OCI-LY1 (cell line): ENCODE results near the gene SLC30A4.

Experiments
- EZH2 ChIP-seq: fragments of 200-600 bp; sonication (generic), shearing (Covaris generic); IDR thresholded peaks from 2 replicates; pipeline ENCODE4 v1.8.0; 2017; ENCODE audit warnings: borderline replicate concordance, mixed run types, mild to moderate bottlenecking, antibody characterized with exemption, low read length, moderate library complexity, mixed read lengths
- TF ChIP-seq, protein P1 (sequence below): fragments of 200-600 bp; sonication (generic), shearing (Covaris generic); IDR thresholded peaks from 2 replicates; pipeline ENCODE4 v1.5.1; 2017; ENCODE audit warnings: mild to moderate bottlenecking, antibody characterized with exemption, low read length, moderate library complexity, mixed read lengths

DNA sequence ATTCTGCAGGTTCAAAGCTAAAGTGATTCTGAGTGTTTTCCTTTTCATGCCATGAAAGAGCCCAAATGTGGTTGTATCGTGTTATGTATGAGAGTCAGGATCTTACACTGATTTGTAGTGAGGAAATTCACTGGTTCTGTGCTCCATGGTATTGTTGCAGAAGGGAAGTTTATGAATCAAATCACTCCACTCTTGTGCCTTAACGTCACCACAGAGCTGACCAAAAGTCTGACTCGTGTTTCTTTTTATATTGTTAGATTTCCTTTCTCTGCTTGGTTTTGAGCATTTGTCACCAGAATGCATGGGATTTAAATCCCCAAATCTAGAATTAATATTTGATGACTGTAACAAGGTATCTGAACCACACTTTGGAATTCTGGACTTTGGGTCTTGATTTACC lies 29.1 kb upstream of the SLC30A4 start:
- TF ChIP-seq, protein P1, sequence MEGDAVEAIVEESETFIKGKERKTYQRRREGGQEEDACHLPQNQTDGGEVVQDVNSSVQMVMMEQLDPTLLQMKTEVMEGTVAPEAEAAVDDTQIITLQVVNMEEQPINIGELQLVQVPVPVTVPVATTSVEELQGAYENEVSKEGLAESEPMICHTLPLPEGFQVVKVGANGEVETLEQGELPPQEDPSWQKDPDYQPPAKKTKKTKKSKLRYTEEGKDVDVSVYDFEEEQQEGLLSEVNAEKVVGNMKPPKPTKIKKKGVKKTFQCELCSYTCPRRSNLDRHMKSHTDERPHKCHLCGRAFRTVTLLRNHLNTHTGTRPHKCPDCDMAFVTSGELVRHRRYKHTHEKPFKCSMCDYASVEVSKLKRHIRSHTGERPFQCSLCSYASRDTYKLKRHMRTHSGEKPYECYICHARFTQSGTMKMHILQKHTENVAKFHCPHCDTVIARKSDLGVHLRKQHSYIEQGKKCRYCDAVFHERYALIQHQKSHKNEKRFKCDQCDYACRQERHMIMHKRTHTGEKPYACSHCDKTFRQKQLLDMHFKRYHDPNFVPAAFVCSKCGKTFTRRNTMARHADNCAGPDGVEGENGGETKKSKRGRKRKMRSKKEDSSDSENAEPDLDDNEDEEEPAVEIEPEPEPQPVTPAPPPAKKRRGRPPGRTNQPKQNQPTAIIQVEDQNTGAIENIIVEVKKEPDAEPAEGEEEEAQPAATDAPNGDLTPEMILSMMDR: no peak
- TF ChIP-seq EZH2: no peak
